Pancreas (tissue), 10 donors: Measurements from ENCODE around the gene CALN1. TPM values are rescaled to one million over a fixed set of nuclear protein-coding genes. Genes with fewer than 3 reads are reported as not detected.
A peak's percentile ranks its signal among the peaks of the same experiment; 100 is the strongest.

Experiments
- ATAC-seq, 4 donors: fragments of 200-7000 bp; cut with Tn5 transposase; one replicate each; pipeline versions ENCODE4 v1.8.0 to v1.9.1; 2020; ENCODE audit warnings: mild to moderate bottlenecking in 4 of 4, moderate library complexity in 4 of 4
- DNase-seq, 6 donors: peaks; one replicate each; pipeline ENCODE4 v3.0.0-alpha.2; 2020
- FAIRE-seq: peaks from 2 replicates; lab custom pipeline; 2012; peaks lifted over from hg19 to GRCh38; lab: Jason Lieb, UNC
- H3K27ac ChIP-seq, 4 donors: fragments of 200-600 bp; sonication (generic); 1 replicate in 3 of 4; 2 replicates in 1 of 4; pipeline versions ENCODE4 v1.5.0 to v1.8.0; 2020
- H3K27me3 ChIP-seq, 4 donors: fragments of 200-600 bp; one replicate each; pipeline ENCODE4 v1.8.0; 2021
- H3K36me3 ChIP-seq, 3 donors: fragments of 200-600 bp; sonication (generic) in 1 of 3; one replicate each; pipeline versions ENCODE4 v1.5.0 to v1.8.0; 2020 to 2021
- H3K4me1 ChIP-seq, 3 donors: fragments of 200-600 bp; one replicate each; pipeline ENCODE4 v1.8.0; 2021
- H3K4me3 ChIP-seq, 4 donors: fragments of 200-600 bp; sonication (generic) in 2 of 4; one replicate each; pipeline versions ENCODE4 v1.5.0 to v1.8.0; 2020 to 2021
- H3K9me3 ChIP-seq, 4 donors: fragments of 200-600 bp; one replicate each; pipeline ENCODE4 v1.8.0; 2021
- WGBS, 2 donors: extraction: QIAGEN DNeasy Blood & Tissue Kit; methylation state at CpG; one replicate each; pipeline ENCODE4 v1.1.7; 2013; 5-methylcytosine and 5-hydroxymethylcytosine counted together
- intact Hi-C, 3 donors: fragments of 100-400 bp; cut with DNase I; formaldehyde crosslinking; loops; one replicate each; pipeline versions ENCODE4 v1.11.1 to v1.14.2; 2022
- polyA plus RNA-seq, 2 donors: library from polyadenylated mRNA; stranded (reverse); fragments of 200-250 nt; gene quantifications; one replicate each; pipeline ENCODE4 v1.2.3, GENCODE V29; 2013
- total RNA-seq, 6 donors: library from RNA; stranded (reverse); fragmentation: NEBNext Ultra II Directional in 4 of 6; extraction: Animal tissue kit (Norgen Biotek cat#: 25700) in 4 of 6; gene quantifications; one replicate each; pipeline versions ENCODE4 v1.2.1 to v1.2.4, GENCODE V29; 2021 to 2023
- TF ChIP-seq, protein P1 (sequence below), 4 donors: fragments of 200-600 bp; sonication (generic) in 3 of 4; IDR thresholded peaks; one replicate each; pipeline versions ENCODE4 v1.5.0 to v1.8.0; 2021; ENCODE audit warnings: antibody characterized with exemption in 4 of 4
- donor health status: healthy with polysubstance abuse.
- donor health status: DM: no; HTN: no; CAD: no; lungs with moderate emphysema.
- donor health status: DM: no; HTN: no; CAD: no.
- donor health status: control.
- donor health status: control.
- donor health status: Bipolar disorder and iron deficiency.
- donor health status: DM: yes; HTN: yes; CAD: no.
- donor health status: DM: no; HTN: no; CAD: no.
- donor health status: DM: no; HTN: no; CAD: no.
- donor health status: DM: yes; HTN: yes; CAD: no.

The CALN1 gene
- total and polyA plus RNA-seq, 8 donors = 0.39 to 18.4 (median 1.5) TPM

DNA sequence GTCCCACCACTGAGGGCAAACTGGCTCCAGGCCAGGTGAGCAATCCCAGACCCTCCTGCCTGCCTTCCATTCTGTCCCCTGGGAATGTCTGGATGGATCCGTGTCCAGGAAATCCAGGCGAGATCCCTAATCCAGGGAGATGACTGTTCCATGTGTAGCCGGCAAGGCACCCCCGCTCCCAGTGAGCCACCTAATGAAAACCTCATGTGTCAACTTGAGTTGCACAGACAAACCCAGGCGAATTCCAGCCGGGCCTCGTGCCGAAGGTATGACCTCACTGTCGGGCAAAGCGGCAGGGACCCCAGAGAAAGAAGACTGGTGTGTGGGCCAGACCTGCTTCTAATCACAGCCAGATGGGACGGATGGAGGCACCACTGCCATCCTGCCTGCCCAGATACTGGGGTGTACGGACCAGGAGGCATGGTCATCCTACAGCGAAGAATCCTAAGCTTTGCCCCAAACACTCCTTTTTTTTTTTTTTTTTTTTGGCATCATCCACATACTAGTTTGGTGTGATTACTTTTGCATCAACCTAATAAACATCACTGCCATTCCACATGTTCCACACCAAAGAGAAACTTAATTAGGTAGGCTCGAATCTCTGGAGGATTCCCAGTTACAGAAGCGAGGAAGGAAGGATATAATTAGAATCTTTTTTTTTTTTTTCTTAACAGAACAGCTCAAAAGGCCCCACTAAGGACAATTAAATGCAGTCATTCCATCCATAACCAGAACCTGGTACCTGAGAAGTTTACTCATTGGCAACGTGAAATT, 313.1 kb downstream of the CALN1 start:
- TF ChIP-seq, protein P1, sequence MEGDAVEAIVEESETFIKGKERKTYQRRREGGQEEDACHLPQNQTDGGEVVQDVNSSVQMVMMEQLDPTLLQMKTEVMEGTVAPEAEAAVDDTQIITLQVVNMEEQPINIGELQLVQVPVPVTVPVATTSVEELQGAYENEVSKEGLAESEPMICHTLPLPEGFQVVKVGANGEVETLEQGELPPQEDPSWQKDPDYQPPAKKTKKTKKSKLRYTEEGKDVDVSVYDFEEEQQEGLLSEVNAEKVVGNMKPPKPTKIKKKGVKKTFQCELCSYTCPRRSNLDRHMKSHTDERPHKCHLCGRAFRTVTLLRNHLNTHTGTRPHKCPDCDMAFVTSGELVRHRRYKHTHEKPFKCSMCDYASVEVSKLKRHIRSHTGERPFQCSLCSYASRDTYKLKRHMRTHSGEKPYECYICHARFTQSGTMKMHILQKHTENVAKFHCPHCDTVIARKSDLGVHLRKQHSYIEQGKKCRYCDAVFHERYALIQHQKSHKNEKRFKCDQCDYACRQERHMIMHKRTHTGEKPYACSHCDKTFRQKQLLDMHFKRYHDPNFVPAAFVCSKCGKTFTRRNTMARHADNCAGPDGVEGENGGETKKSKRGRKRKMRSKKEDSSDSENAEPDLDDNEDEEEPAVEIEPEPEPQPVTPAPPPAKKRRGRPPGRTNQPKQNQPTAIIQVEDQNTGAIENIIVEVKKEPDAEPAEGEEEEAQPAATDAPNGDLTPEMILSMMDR (IDR thresholded peaks at IDR 0.05) = no peak
- peak in 1 of 4 donors; percentile 19 for ATAC-seq
- Histone ChIP-seq H3K4me3 (no peak overlapping the region), H3K36me3 (no peaks in the 10 kb centered on the region), H3K4me1 (no peaks in the 10 kb centered on the region), H3K27me3 (no peaks in the 10 kb centered on the region), H3K9me3 (no peaks in the 10 kb centered on the region), H3K27ac (no peak overlapping the region)
- intact Hi-C loops = no loop called here
- FAIRE-seq = no peak
- peak in 2 of 6 donors; percentile 13 to 45 for DNase-seq
- 76 to 77% methylated on average over 16 of the region's 16 CpGs for WGBS, 2 donors

DNA sequence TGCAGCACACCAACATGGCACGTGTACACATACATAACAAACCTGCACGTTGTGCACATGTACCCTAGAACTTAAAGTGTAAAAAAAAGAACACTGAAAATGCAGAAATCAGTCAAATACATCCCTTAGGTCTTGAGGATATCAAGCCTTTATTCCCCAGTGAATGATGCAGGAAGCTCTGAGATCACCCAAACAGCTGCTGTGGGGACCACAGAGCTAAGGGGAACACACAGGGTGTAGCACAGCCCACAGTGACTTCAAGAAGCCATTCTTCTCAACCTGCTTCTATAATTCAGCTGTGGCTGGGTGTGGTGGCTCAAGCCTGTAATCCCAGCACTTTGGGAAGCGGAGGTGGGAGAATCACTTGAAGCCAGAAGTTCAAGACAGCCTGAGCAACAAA, 314.9 kb downstream of the CALN1 start:
- 82 to 87% methylated on average over 3 of the region's 3 CpGs for WGBS, 2 donors
- TF ChIP-seq, protein P1 (IDR thresholded peaks at IDR 0.05) = no peak
- no peak overlapping the region for H3K4me3 ChIP-seq
- no peaks in the 10 kb centered on the region for H3K36me3 ChIP-seq
- DNase-seq (no peak), ATAC-seq (no peak), FAIRE-seq (no peak)
- intact Hi-C loops = no loop called here
- no peaks in the 10 kb centered on the region for H3K27me3 ChIP-seq
- H3K27ac ChIP-seq = no peak overlapping the region
- no peaks in the 10 kb centered on the region for H3K9me3 ChIP-seq
- no peaks in the 10 kb centered on the region for H3K4me1 ChIP-seq

DNA sequence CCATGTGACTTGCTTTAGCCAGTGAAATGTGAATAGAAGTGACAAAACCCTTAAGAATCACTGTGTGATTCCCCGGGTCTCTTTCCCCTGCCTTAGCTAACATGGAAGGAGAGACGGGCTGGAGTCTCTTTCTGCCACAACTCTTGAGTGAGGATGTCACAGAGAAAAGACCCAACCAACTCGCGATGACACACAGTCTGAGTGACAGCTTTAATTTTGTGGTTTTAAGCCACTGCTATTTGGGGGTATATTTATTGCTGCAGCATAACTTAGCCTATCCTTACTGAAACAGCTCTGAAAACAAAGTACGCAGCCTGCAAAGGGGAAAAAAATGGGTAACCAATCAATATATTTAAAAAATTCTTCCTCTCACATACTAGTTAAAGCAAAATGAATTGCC, 319.4 kb downstream of the CALN1 start:
- DNase-seq (no peak), ATAC-seq (no peak), FAIRE-seq (no peak)
- 77 to 85% methylated on average over 5 of the region's 5 CpGs for WGBS, 2 donors
- Histone ChIP-seq H3K4me1 (no peaks in the 10 kb centered on the region), H3K27ac (no peak overlapping the region), H3K36me3 (no peaks in the 10 kb centered on the region), H3K9me3 (no peaks in the 10 kb centered on the region), H3K4me3 (no peak overlapping the region), H3K27me3 (no peaks in the 10 kb centered on the region)
- intact Hi-C loops = no loop called here
- TF ChIP-seq, protein P1 (IDR thresholded peaks at IDR 0.05) = no peak

DNA sequence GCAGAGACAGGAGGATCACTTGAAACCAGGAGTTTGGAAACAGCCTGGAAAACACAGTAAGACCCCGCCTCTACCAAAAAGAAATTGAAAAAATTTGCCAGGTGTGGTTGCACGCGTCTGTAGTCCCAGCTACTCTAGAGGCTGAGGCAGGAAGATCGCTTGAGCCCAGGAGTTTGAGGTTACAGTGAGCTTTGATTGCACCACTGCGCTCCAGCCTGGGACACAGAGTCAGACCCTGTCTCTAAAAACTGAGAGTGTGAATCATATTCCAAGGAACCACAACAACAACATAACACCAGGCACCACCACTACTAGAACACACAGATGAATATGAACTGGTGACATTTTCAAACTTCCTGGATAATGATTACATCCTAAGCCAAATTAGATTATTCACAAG, 324.2 kb downstream of the CALN1 start:
- TF ChIP-seq, protein P1 (IDR thresholded peaks at IDR 0.05) = no peak
- Histone ChIP-seq H3K9me3 (no peaks in the 10 kb centered on the region), H3K36me3 (no peaks in the 10 kb centered on the region), H3K27me3 (no peaks in the 10 kb centered on the region), H3K4me3 (no peak overlapping the region), H3K27ac (no peak overlapping the region), H3K4me1 (no peaks in the 10 kb centered on the region)
- intact Hi-C loops = no loop called here
- ATAC-seq (no peak), DNase-seq (no peak), FAIRE-seq (no peak)
- 82 to 90% methylated on average over 5 of the region's 5 CpGs for WGBS, 2 donors

DNA sequence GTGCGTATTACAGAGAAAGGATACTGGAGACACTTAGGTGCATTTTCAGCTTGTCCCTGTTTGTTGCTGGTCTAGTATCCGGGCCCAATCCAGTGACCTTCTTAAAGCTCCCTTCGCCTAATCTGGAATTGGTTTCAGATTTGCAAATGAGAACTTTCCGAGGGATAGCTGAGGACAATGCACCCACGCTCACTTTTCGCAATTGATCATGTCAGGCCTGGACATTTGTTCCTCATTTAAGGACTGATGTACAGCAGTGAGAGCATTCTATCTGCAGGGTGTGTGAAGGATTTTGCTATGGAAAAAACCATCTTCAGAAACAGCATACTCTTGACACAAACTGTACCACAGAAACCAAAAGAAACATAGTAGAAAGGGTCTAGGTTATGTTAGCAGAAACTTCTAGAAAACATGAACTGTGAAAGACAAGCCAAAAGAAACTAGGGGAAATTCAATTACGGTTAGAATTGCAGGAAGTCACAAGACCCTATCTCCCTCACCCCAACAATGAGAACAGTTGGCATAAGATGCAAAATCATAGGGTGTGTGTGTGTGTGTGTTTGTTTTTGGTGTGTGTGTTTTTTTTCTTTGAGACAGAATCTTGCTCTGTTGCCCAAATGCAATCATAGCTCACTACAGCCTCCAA, 331.1 kb downstream of the CALN1 start:
- Histone ChIP-seq H3K4me3 (no peak overlapping the region), H3K27me3 (no peaks in the 10 kb centered on the region), H3K4me1 (no peaks in the 10 kb centered on the region), H3K27ac (peak overlapping the region; percentile 31 to 67 (median 56)), H3K9me3 (no peaks in the 10 kb centered on the region), H3K36me3 (no peaks in the 10 kb centered on the region)
- no peak for DNase-seq
- intact Hi-C loops = no loop called here
- ATAC-seq = peak in 2 of 4 donors; percentile 9 to 14
- TF ChIP-seq, protein P1 (IDR thresholded peaks at IDR 0.05) = no peak
- 56 to 58% methylated on average over 7 of the region's 7 CpGs for WGBS, 2 donors
- no peak for FAIRE-seq
